Measurements from ENCODE around the gene GPLD1. TPM values are rescaled to one million over a fixed set of nuclear protein-coding genes. Genes with fewer than 3 reads are reported as not detected.

The GPLD1 gene
- 0.81 and 4.1 TPM in 2 replicates for total RNA-seq

GRCh38 chr6:24489470-24489869, at the start of gene GPLD1:
Gene GPLD1, minus strand, starts transcription at chr6:24489578. Its CDS starts 67 bp downstream, at chr6:24489511.

GRCh38 chr6:24494821-24495795, 5.7 kb upstream of the GPLD1 start, which contains the start of gene ALDH5A1:
Gene ALDH5A1, plus strand, starts transcription at chr6:24494969. Its CDS starts 28 bp downstream, at chr6:24494997.

GRCh38 chr6:24402697-24403500, 86.5 kb downstream of the GPLD1 start, which contains the start of gene MRS2:
Gene MRS2, plus strand, starts transcription at chr6:24402936. Its CDS starts 111 bp downstream, at chr6:24403047.

Other genes starting within 250 kb of the GPLD1 start
- gene DCDC2, start 131.5 kb downstream of the GPLD1 start, total RNA-seq = 45.6 and 93.4 TPM in 2 replicates
- 26.1 and 33.2 TPM in 2 replicates for gene MRS2, start 86.6 kb downstream of the GPLD1 start, total RNA-seq
- gene ALDH5A1, start 5.4 kb upstream of the GPLD1 start, total RNA-seq = 2.4 and 12.0 TPM in 2 replicates
- under 0.01 TPM in 1 of 2 replicates, not detected in the other for gene KIAA0319, start 156.6 kb upstream of the GPLD1 start, total RNA-seq
- 12.5 and 14.3 TPM in 2 replicates for gene TDP2, start 177.3 kb upstream of the GPLD1 start, total RNA-seq
- 3.3 and 6.6 TPM in 2 replicates for gene ACOT13, start 177.5 kb upstream of the GPLD1 start, total RNA-seq
- gene C6orf62, start 229.6 kb upstream of the GPLD1 start, total RNA-seq = 43.4 and 55.7 TPM in 2 replicates

Data from mesangial cell (primary cell).